Panc1 (cell line): ENCODE results near the gene TEX30. TPM values are rescaled to one million over a fixed set of nuclear protein-coding genes. Genes with fewer than 3 reads are reported as not detected.

Source experiments
- ATAC-seq: fragments of 200-7000 bp; cut with Tn5 transposase; 2 replicates; pipeline ENCODE4 v1.9.1; 2020; ENCODE audit warnings: mild to moderate bottlenecking, moderate library complexity
- BruUV-seq: library from RNA; stranded (reverse); fragments of 400-500 nt; replicated peaks from 2 replicates; lab custom pipeline; 2021; lab: Mats Ljungman, UMichigan
- CTCF ChIA-PET: fragments of 300-600 bp; sonication (Branson Sonifier 250); formaldehyde crosslinking; loops from one replicate; lab custom pipeline; 2022; ENCODE audit warnings: antibody characterized with exemption; lab: Charles Lee
- POLR2A ChIA-PET: fragments of 300-600 bp; sonication (Branson Sonifier 250); formaldehyde crosslinking; loops from one replicate; lab custom pipeline; 2022; ENCODE audit warnings: antibody characterized with exemption; lab: Charles Lee
- DNase-seq: peaks from one replicate; pipeline ENCODE4 v3.0.0-alpha.2; 2010; ENCODE audit warnings: low read depth, low spot score
- H3K27ac ChIP-seq: 2 replicates; pipeline ENCODE4 v1.5.1; 2011; ENCODE audit warnings: mild to moderate bottlenecking, low read length, inconsistent platforms
- H3K27me3 ChIP-seq: fragments of 200-500 bp; sonication (Bioruptor generic); 2 replicates; pipeline ENCODE4 v1.6.0; 2014; ENCODE audit warnings: low read length, inconsistent platforms; ENCODE audit not compliant: control insufficient read depth, insufficient read depth
- H3K36me3 ChIP-seq: fragments of 200-500 bp; sonication (Bioruptor generic); 2 replicates; pipeline ENCODE4 v1.5.1; 2014; ENCODE audit warnings: inconsistent platforms, mild to moderate bottlenecking, low read length, moderate library complexity; ENCODE audit not compliant: control insufficient read depth, insufficient read depth
- H3K4me1 ChIP-seq: 2 replicates; pipeline ENCODE4 v1.5.1; 2011; ENCODE audit warnings: inconsistent platforms, mild to moderate bottlenecking, low read length, moderate library complexity; ENCODE audit not compliant: control insufficient read depth, insufficient read depth
- H3K4me3 ChIP-seq, 2 experiments: 2 replicates each; pipeline ENCODE4 v1.5.1; 2011 to 2012; ENCODE audit warnings: low read depth in 2 of 2, low read length in 2 of 2, mild to moderate bottlenecking in 2 of 2, inconsistent platforms in 1 of 2, moderate library complexity in 1 of 2
- H3K9me3 ChIP-seq: fragments of 200-500 bp; sonication (Bioruptor generic); 2 replicates; pipeline ENCODE4 v1.5.1; 2014; ENCODE audit warnings: low read depth, mild to moderate bottlenecking, inconsistent platforms, low read length, moderate library complexity; ENCODE audit not compliant: control insufficient read depth, insufficient read depth
- CTCF ChIP-seq: fragments of 450-650 bp; IDR thresholded peaks from 2 replicates; pipeline ENCODE4 v1.5.1; 2017; ENCODE audit warnings: mild to moderate bottlenecking
- POLR2AphosphoS5 ChIP-seq: IDR thresholded peaks from 2 replicates; pipeline ENCODE4 v1.6.1; 2012; ENCODE audit warnings: mild to moderate bottlenecking, low read depth, low read length, moderate library complexity
- REST ChIP-seq, 2 experiments: IDR thresholded peaks; 2 replicates each; pipeline ENCODE4 v1.6.1; 2011 to 2012; ENCODE audit warnings: low read depth in 2 of 2, control low read depth in 1 of 2, low read length in 1 of 2, mild to moderate bottlenecking in 1 of 2, moderate library complexity in 1 of 2; ENCODE audit not compliant: insufficient read depth in 1 of 2
- SIN3A ChIP-seq: IDR thresholded peaks from 2 replicates; pipeline ENCODE4 v1.6.1; 2012; ENCODE audit warnings: low read depth, mild to moderate bottlenecking, low read length, moderate library complexity, borderline replicate concordance; ENCODE audit not compliant: insufficient read depth
- TCF7L2 ChIP-seq: IDR thresholded peaks from 2 replicates; pipeline ENCODE4 v1.6.1; 2011; ENCODE audit warnings: mild to moderate bottlenecking, low read depth, low read length, inconsistent platforms
- in situ Hi-C: cut with HindIII; loops from 2 replicates; pipeline ENCODE4 v1.10.0; 2016; ENCODE audit warnings: low sequenced_read_pairs, low pct_unique_long_range_greater_than_20kb
- intact Hi-C: fragments of 100-400 bp; cut with micrococcal nuclease; formaldehyde crosslinking; loops from one replicate; pipeline ENCODE4 v1.10.0; 2022; ENCODE audit not compliant: unreplicated experiment
- total RNA-seq: library from RNA; stranded (reverse); gene quantifications from one replicate; pipeline ENCODE4 v1.2.1, GENCODE V29; 2021; ENCODE audit not compliant: unreplicated experiment

Gene TEX30
- total RNA-seq, 1 experiment from 2014 or later, result 20.8 TPM

DNA sequence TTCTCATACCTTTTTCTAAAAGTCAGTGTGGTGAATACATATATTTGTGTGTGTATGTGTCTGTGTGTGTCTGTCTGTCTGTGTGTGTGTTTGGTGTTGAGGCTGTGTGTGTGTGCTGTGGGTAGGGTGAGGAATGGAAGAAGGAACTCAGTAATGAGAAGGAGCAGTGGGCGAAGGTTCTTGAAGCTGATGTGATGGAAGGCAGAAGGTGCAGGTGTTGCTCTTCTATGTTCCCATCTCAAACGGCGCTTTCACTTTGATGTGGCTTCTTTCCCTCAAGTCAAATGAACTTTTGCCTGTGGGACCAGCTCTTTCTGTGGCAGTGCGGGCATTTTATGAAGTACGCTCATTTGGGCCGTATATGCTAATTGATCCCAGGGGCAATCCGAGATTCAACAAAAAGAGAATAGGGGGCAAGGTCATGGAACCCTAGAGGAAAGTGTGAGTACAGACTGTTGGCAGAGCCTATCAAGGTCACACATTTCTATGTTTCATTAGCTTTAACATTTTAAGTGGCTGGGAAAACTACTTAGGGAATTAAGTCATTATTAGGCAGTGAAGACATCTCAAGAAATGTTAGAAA lies 40.5 kb upstream of the TEX30 start:
- CTCF ChIA-PET, result no interaction called here
- no peak for TF ChIP-seq CTCF
- H3K27me3 ChIP-seq, result no peaks in the 10 kb centered on the region
- H3K36me3 ChIP-seq, result no peaks in the 10 kb centered on the region
- no peak overlapping the region for H3K27ac ChIP-seq
- 0 out of 2 replicates have a peak, but pooled peaks cover 2% of the 10 kb centered on the region for H3K4me1 ChIP-seq
- no TSS peak for BruUV-seq
- in situ Hi-C loops (no loop called here), intact Hi-C loops (no loop called here)
- no peaks in the 10 kb centered on the region for H3K9me3 ChIP-seq
- ATAC-seq (no peak), DNase-seq (no peak)
- no peak overlapping the region for H3K4me3 ChIP-seq
- POLR2A ChIA-PET, result no interaction called here

GRCh38 chr13:102812611-102813287 lies 39.2 kb upstream of the TEX30 start:
- H3K9me3 ChIP-seq, result no peaks in the 10 kb centered on the region
- no peak overlapping the region for H3K27ac ChIP-seq
- no TSS peak for BruUV-seq
- DNase-seq (no peak), ATAC-seq (no peak)
- no peak overlapping the region for H3K4me3 ChIP-seq
- H3K4me1 ChIP-seq, result 0 out of 2 replicates have a peak, but pooled peaks cover 2% of the 10 kb centered on the region
- H3K36me3 ChIP-seq, result no peaks in the 10 kb centered on the region
- ChIA-PET CTCF (no interaction called here), POLR2A (no interaction called here)
- H3K27me3 ChIP-seq, result no peaks in the 10 kb centered on the region
- in situ Hi-C loops, result no loop called here
- intact Hi-C loops, result no loop called here
- TF ChIP-seq CTCF (no peak), REST (IDR thresholded peaks at IDR 0.05; ENCODE audit: insufficient read depth in 1 of 2, low read depth in 2 of 2, low read length in 1 of 2) (no peak), SIN3A (no peak), POLR2AphosphoS5 (no peak), TCF7L2 (no peak)
